Panc1 (cell line): ENCODE data around the gene PRKCG. TPM values are rescaled to one million over a fixed set of nuclear protein-coding genes. Genes with fewer than 3 reads are reported as not detected.
"Not testable (repeated sequence)": the region's sequence is repeated elsewhere in the genome, so short reads cannot be mapped to it uniquely, and the experiment has no call there.

Experiments
- ATAC-seq: fragments of 200-7000 bp; cut with Tn5 transposase; 2 replicates; pipeline ENCODE4 v1.9.1; 2020; ENCODE audit warnings: mild to moderate bottlenecking, moderate library complexity
- BruUV-seq: library from RNA; stranded (reverse); fragments of 400-500 nt; replicated peaks from 2 replicates; lab custom pipeline; 2021; lab: Mats Ljungman, UMichigan
- CTCF ChIA-PET: fragments of 300-600 bp; sonication (Branson Sonifier 250); formaldehyde crosslinking; loops from one replicate; lab custom pipeline; 2022; ENCODE audit warnings: antibody characterized with exemption; lab: Charles Lee
- POLR2A ChIA-PET: fragments of 300-600 bp; sonication (Branson Sonifier 250); formaldehyde crosslinking; loops from one replicate; lab custom pipeline; 2022; ENCODE audit warnings: antibody characterized with exemption; lab: Charles Lee
- DNase-seq: peaks from one replicate; pipeline ENCODE4 v3.0.0-alpha.2; 2010; ENCODE audit warnings: low read depth, low spot score
- H3K27ac ChIP-seq: 2 replicates; pipeline ENCODE4 v1.5.1; 2011; ENCODE audit warnings: mild to moderate bottlenecking, low read length, inconsistent platforms
- H3K27me3 ChIP-seq: fragments of 200-500 bp; sonication (Bioruptor generic); 2 replicates; pipeline ENCODE4 v1.6.0; 2014; ENCODE audit warnings: low read length, inconsistent platforms; ENCODE audit not compliant: control insufficient read depth, insufficient read depth
- H3K36me3 ChIP-seq: fragments of 200-500 bp; sonication (Bioruptor generic); 2 replicates; pipeline ENCODE4 v1.5.1; 2014; ENCODE audit warnings: inconsistent platforms, mild to moderate bottlenecking, low read length, moderate library complexity; ENCODE audit not compliant: control insufficient read depth, insufficient read depth
- H3K4me1 ChIP-seq: 2 replicates; pipeline ENCODE4 v1.5.1; 2011; ENCODE audit warnings: inconsistent platforms, mild to moderate bottlenecking, low read length, moderate library complexity; ENCODE audit not compliant: control insufficient read depth, insufficient read depth
- H3K4me3 ChIP-seq, 2 experiments: 2 replicates each; pipeline ENCODE4 v1.5.1; 2011 to 2012; ENCODE audit warnings: low read depth in 2 of 2, low read length in 2 of 2, mild to moderate bottlenecking in 2 of 2, inconsistent platforms in 1 of 2, moderate library complexity in 1 of 2
- H3K9me3 ChIP-seq: fragments of 200-500 bp; sonication (Bioruptor generic); 2 replicates; pipeline ENCODE4 v1.5.1; 2014; ENCODE audit warnings: low read depth, mild to moderate bottlenecking, inconsistent platforms, low read length, moderate library complexity; ENCODE audit not compliant: control insufficient read depth, insufficient read depth
- POLR2AphosphoS5 ChIP-seq: IDR thresholded peaks from 2 replicates; pipeline ENCODE4 v1.6.1; 2012; ENCODE audit warnings: mild to moderate bottlenecking, low read depth, low read length, moderate library complexity
- REST ChIP-seq, 2 experiments: IDR thresholded peaks; 2 replicates each; pipeline ENCODE4 v1.6.1; 2011 to 2012; ENCODE audit warnings: low read depth in 2 of 2, control low read depth in 1 of 2, low read length in 1 of 2, mild to moderate bottlenecking in 1 of 2, moderate library complexity in 1 of 2; ENCODE audit not compliant: insufficient read depth in 1 of 2
- SIN3A ChIP-seq: IDR thresholded peaks from 2 replicates; pipeline ENCODE4 v1.6.1; 2012; ENCODE audit warnings: low read depth, mild to moderate bottlenecking, low read length, moderate library complexity, borderline replicate concordance; ENCODE audit not compliant: insufficient read depth
- TCF7L2 ChIP-seq: IDR thresholded peaks from 2 replicates; pipeline ENCODE4 v1.6.1; 2011; ENCODE audit warnings: mild to moderate bottlenecking, low read depth, low read length, inconsistent platforms
- in situ Hi-C: cut with HindIII; loops from 2 replicates; pipeline ENCODE4 v1.10.0; 2016; ENCODE audit warnings: low sequenced_read_pairs, low pct_unique_long_range_greater_than_20kb
- intact Hi-C: fragments of 100-400 bp; cut with micrococcal nuclease; formaldehyde crosslinking; loops from one replicate; pipeline ENCODE4 v1.10.0; 2022; ENCODE audit not compliant: unreplicated experiment
- total RNA-seq: library from RNA; stranded (reverse); gene quantifications from one replicate; pipeline ENCODE4 v1.2.1, GENCODE V29; 2021; ENCODE audit not compliant: unreplicated experiment
- TF ChIP-seq, protein P1 (sequence below): fragments of 450-650 bp; IDR thresholded peaks from 2 replicates; pipeline ENCODE4 v1.5.1; 2017; ENCODE audit warnings: mild to moderate bottlenecking

Gene PRKCG
- total RNA-seq, 1 experiment from 2014 or later, result 2.5 TPM

DNA sequence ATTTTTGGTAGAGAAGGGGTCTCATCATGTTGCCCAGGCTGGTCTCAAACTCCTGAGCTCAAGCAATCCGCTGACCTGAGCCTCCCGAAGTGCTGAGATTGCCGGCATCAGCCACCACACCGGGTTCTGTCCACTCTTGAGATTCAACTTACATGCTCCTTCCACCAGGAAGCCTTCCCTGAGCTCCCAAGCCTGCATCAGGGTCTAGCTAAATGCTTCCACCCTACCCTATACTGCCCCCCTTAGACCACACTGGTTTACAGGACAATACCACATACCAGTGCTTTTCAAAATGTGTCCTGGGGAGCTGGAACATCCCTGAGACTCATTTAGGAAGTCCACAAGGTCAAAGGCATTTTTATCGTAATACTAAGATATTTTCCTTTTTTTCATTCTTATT lies 65.6 kb downstream of the PRKCG start:
- ChIA-PET POLR2A (interaction anchor here (0.6 to 0.8 kb wide), 2 partner anchors 19 to 64 kb away, joined by 4 to 5 read pairs; no protein-coding TSS in a partner anchor), CTCF (interaction anchor here (0.6 to 1.5 kb wide), 12 partner anchors 18 to 275 kb away, joined by 3 to 10 read pairs (median 4); no protein-coding TSS in a partner anchor)
- peak; percentile 73 for ATAC-seq

DNA sequence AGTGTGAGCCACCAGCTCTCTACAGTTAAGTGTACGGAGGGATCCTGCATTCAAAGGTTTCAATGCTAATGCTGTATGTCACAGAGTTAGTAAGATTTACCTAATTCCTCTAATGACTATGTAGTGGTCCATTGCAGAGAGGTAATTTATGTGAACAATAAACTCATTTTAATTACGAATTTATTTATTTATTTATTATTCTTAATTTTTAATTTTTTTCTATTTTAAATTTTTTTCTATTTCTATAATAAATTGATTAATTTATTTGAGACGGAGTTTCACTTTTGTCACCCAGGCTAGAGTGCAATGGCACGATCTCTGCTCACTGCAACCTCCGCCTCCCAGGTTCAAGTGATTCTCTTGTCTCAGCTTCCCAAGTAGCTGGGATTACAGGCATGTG lies 66.6 kb downstream of the PRKCG start:
- H3K27ac ChIP-seq, DNase-seq, H3K27me3 ChIP-seq, in situ Hi-C loops, H3K9me3 ChIP-seq, H3K4me3 ChIP-seq, H3K4me1 ChIP-seq, ATAC-seq, H3K36me3 ChIP-seq, BruUV-seq, intact Hi-C loops: not testable (repeated sequence)
- ChIA-PET CTCF (interaction anchor here (0.8 to 1.5 kb wide), 4 partner anchors 19 to 156 kb away, joined by 3 to 8 read pairs (median 6); no protein-coding TSS in a partner anchor), POLR2A (interaction anchor here (0.8 kb wide), 1 partner anchor 307 kb away, joined by 3 read pairs; no protein-coding TSS in a partner anchor)

More for the DNA sequence above, 65.6 kb downstream of the PRKCG start:
- H3K36me3 ChIP-seq, result no peaks in the 10 kb centered on the region
- no TSS peak for BruUV-seq
- H3K9me3 ChIP-seq, result no peaks in the 10 kb centered on the region
- in situ Hi-C loops, result no loop called here
- H3K4me3 ChIP-seq, result no peak overlapping the region
- H3K27ac ChIP-seq, result no peak overlapping the region
- H3K27me3 ChIP-seq, result no peaks in the 10 kb centered on the region
- DNase-seq, result no peak
- intact Hi-C loops, result no loop called here
- peaks cover 7% of the 10 kb centered on the region; the same call in 1 of the 2 replicates for H3K4me1 ChIP-seq
- no peak for TF ChIP-seq REST (IDR thresholded peaks at IDR 0.05; ENCODE audit: insufficient read depth in 1 of 2, low read depth in 2 of 2, low read length in 1 of 2)
- TF ChIP-seq, protein P1, sequence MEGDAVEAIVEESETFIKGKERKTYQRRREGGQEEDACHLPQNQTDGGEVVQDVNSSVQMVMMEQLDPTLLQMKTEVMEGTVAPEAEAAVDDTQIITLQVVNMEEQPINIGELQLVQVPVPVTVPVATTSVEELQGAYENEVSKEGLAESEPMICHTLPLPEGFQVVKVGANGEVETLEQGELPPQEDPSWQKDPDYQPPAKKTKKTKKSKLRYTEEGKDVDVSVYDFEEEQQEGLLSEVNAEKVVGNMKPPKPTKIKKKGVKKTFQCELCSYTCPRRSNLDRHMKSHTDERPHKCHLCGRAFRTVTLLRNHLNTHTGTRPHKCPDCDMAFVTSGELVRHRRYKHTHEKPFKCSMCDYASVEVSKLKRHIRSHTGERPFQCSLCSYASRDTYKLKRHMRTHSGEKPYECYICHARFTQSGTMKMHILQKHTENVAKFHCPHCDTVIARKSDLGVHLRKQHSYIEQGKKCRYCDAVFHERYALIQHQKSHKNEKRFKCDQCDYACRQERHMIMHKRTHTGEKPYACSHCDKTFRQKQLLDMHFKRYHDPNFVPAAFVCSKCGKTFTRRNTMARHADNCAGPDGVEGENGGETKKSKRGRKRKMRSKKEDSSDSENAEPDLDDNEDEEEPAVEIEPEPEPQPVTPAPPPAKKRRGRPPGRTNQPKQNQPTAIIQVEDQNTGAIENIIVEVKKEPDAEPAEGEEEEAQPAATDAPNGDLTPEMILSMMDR, result no peak; the same call in 1 of the 2 replicates
- TF ChIP-seq SIN3A, result no peak
- no peak for TF ChIP-seq POLR2AphosphoS5
- no peak for TF ChIP-seq TCF7L2

GRCh38 chr19:53951436-53951835 lies 69.4 kb downstream of the PRKCG start:
- BruUV-seq, result no TSS peak
- DNase-seq (no peak), ATAC-seq (0 out of 2 replicates have a peak, but pooled peaks have one; percentile 25)
- H3K27me3 ChIP-seq, result no peaks in the 10 kb centered on the region
- intact Hi-C loops (no loop called here), in situ Hi-C loops (no loop called here)
- H3K36me3 ChIP-seq, result no peaks in the 10 kb centered on the region
- no peaks in the 10 kb centered on the region for H3K4me1 ChIP-seq
- TF ChIP-seq SIN3A (no peak), TCF7L2 (no peak), POLR2AphosphoS5 (no peak), REST (IDR thresholded peaks at IDR 0.05; ENCODE audit: insufficient read depth in 1 of 2, low read depth in 2 of 2, low read length in 1 of 2) (no peak)
- TF ChIP-seq, protein P1, result no peak
- no peaks in the 10 kb centered on the region for H3K9me3 ChIP-seq
- no peak overlapping the region for H3K4me3 ChIP-seq
- ChIA-PET CTCF (interaction anchor here (0.5 to 1.4 kb wide), 2 partner anchors 74 to 178 kb away, joined by 3 read pairs; no protein-coding TSS in a partner anchor), POLR2A (no interaction called here)
- H3K27ac ChIP-seq, result no peak overlapping the region
